Erythroblast (primary cell): ENCODE results near the gene FASTKD1.
"Not testable (repeated sequence)": the region's sequence is repeated elsewhere in the genome, so short reads cannot be mapped to it uniquely, and the experiment has no call there.

Experiments
- DNase-seq, 2 experiments: peaks; one replicate each; lab custom pipeline; 2025; lab: John Stamatoyannopoulos, UW
- GATA1 ChIP-seq: IDR thresholded peaks from 2 replicates; pipeline ENCODE4 v1.6.1; 2011; ENCODE audit warnings: low read depth, mild to moderate bottlenecking, control low read depth, low read length, moderate library complexity
- POLR2A ChIP-seq: IDR thresholded peaks from 2 replicates; pipeline ENCODE4 v1.6.1; 2011; ENCODE audit warnings: mild to moderate bottlenecking, low read length

The FASTKD1 gene

GRCh38 chr2:169579044-169579443, 5.4 kb upstream of the FASTKD1 start:
- DNase-seq: no peak
- no peak for TF ChIP-seq GATA1
- no peak for TF ChIP-seq POLR2A

GRCh38 chr2:169575264-169575663, 1.6 kb upstream of the FASTKD1 start:
- DNase-seq: not testable (repeated sequence)

DNA sequence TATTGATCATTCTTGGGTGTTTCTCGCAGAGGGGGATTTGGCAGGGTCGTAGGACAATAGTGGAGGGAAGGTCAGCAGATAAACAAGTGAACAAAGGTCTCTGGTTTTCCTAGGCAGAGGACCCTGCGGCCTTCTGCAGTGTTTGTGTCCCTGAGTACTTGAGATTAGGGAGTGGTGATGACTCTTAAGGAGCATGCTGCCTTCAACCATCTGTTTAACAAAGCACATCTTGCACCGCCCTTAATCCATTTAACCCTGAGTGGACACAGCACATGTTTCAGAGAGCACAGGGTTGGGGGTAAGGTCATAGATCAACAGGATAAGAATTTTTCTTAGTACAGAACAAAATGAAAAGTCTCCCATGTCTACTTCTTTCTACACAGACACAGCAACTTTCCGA, 874 bp upstream of the FASTKD1 start:
- not testable (repeated sequence) for DNase-seq

GRCh38 chr2:169573974-169574299, 272 bp upstream of the FASTKD1 start:
- TF ChIP-seq POLR2A: no peak
- TF ChIP-seq GATA1: no peak
- no peak for DNase-seq

GRCh38 chr2:169572821-169573159, 875 bp downstream of the FASTKD1 start:
- TF ChIP-seq GATA1 (no peak), POLR2A (no peak)
- DNase-seq: no peak

DNA sequence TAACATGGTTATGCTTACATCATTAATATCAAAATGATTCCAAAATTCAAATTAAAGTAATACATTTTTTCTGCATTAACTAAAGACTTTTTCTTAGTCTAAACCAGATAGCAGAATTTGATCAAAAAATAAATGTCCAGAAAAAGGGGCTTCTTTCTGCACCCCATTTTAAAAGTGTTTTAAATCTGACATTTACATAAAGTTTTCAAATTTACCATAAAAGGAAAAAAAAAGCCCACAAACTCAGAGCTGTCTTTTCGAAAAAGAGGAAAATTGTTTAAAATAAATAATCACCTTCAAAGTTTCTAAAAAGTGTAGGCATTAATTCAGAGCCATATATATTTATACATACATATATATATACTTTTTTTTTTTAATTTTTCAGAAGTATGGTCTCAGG, 1.5 kb downstream of the FASTKD1 start:
- TF ChIP-seq GATA1 (no peak), POLR2A (no peak)
- DNase-seq: no peak

DNA sequence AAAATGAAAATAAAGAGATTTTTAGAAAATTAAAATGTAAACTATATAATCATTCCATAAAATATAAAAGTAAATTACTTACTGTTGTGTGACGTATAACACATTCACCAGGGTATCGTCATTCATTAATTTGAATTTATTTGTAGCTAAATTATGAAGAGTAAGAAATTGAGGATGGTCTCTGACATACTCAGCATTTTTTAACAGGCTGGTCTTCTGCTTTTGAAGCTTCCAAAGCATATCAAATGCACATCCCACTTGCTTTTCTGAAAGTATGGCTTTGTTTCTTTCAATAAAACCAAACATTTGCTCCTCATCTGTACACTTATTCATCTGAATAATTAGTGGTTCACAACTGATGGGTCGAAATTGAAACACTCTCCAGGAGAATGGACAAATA, 2.1 kb downstream of the FASTKD1 start:
- no peak for DNase-seq
- no peak for TF ChIP-seq GATA1
- TF ChIP-seq POLR2A: no peak

GRCh38 chr2:169570752-169571151, 2.9 kb downstream of the FASTKD1 start:
- DNase-seq: not testable (repeated sequence)

- no peak for DNase-seq
- TF ChIP-seq GATA1: no peak
These were observed 3.7 kb downstream of the FASTKD1 start for GRCh38 chr2:169569948-169570347.

GRCh38 chr2:169565686-169566085, 8.0 kb downstream of the FASTKD1 start:
- DNase-seq: no peak
- TF ChIP-seq GATA1 (no peak), POLR2A (no peak)

DNA sequence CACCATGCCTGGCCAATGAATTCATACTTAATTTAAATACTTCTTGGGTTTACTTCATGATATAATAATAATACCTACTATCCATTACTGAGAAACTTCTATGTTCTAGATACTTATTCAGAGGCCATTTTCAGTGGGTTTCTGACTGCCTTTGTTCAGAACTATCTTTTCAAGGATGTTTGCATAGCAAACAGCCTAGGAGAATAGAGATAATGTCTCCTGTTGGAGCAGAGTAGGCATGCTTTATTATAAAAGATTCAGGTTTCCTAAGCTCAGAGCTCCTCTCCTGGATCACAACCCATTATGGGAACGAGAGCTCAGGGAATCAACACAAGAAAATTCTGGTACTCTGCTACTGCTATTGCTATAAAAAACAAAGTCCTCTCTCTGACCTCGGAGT, 11.1 kb downstream of the FASTKD1 start:
- no peak for TF ChIP-seq POLR2A
- no peak for TF ChIP-seq GATA1
- no peak for DNase-seq

DNA sequence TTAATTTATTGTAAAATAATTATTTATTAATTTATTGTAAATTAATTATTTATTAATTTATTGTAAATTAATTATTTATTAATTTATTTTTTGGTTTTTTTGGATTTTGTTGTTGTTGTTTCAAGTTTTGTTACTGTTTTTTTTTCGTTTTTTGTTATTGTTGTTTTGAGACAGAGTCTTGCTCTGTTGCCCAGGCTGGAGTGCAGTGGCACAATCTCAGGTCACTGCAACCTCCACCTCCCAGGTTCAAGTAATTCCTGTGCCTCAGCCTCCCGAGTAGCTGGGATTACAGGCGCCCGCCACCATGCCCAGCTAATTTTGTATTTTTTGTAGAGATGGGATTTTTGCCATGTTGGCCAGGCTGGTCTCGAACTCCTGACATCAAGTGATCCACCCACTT, 11.6 kb downstream of the FASTKD1 start:
- not testable (repeated sequence) for DNase-seq

GRCh38 chr2:169561364-169561763, 12.3 kb downstream of the FASTKD1 start:
- peak in 1 of 2 experiments; percentile 12 for DNase-seq
- no peak for TF ChIP-seq POLR2A
- TF ChIP-seq GATA1: no peak

GRCh38 chr2:169546756-169547155, 26.9 kb downstream of the FASTKD1 start:
- DNase-seq: no peak
- TF ChIP-seq POLR2A (no peak), GATA1 (no peak)

DNA sequence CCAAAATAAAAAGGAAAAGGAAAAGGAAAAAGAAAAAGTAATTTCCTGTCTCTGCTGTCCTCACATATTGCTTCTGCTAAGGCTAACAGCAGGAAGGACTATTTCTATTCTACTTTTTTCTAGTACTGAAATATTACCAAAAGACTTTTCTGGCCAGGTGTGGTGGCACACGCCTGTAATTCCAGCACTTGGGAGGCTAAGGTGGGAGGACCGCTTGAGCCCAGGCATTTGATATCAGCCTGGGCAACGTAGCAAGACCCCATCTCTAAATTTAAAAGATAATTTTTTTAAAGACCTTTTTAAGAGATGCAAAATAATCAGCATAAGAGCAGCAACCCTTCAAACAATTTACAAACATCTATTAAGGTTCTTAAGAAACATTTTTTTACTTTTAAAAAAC, 31.2 kb downstream of the FASTKD1 start:
- DNase-seq: no peak
- TF ChIP-seq GATA1 (no peak), POLR2A (no peak)

GRCh38 chr2:169540146-169540545, 33.5 kb downstream of the FASTKD1 start:
- TF ChIP-seq GATA1: no peak
- TF ChIP-seq POLR2A: no peak
- DNase-seq: peak; percentile 2 to 17

- DNase-seq: not testable (repeated sequence)
These were observed 34.2 kb downstream of the FASTKD1 start for GRCh38 chr2:169539460-169539859.
